ENCODE data around the gene OR56B4.

DNA sequence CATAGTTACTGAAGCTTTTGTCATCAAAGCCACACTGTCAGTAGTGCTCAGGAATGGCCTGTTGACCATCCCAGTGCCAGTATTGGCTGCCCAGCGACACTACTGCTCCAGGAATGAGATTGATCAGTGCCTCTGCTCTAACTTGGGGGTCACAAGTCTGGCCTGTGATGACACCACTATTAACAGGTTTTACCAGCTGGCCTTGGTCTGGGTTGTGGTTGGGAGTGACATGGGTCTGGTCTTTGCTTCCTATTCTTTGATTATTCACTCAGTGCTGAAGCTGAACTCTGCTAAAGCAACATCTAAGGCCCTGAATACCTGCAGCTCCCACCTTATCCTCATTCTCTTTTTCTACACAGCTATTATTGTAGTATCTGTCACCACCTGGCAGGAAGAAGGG, 21.5 kb downstream of the OR56B4 start:
- TF ChIP-seq, protein P1, sequence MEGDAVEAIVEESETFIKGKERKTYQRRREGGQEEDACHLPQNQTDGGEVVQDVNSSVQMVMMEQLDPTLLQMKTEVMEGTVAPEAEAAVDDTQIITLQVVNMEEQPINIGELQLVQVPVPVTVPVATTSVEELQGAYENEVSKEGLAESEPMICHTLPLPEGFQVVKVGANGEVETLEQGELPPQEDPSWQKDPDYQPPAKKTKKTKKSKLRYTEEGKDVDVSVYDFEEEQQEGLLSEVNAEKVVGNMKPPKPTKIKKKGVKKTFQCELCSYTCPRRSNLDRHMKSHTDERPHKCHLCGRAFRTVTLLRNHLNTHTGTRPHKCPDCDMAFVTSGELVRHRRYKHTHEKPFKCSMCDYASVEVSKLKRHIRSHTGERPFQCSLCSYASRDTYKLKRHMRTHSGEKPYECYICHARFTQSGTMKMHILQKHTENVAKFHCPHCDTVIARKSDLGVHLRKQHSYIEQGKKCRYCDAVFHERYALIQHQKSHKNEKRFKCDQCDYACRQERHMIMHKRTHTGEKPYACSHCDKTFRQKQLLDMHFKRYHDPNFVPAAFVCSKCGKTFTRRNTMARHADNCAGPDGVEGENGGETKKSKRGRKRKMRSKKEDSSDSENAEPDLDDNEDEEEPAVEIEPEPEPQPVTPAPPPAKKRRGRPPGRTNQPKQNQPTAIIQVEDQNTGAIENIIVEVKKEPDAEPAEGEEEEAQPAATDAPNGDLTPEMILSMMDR (IDR thresholded peaks at IDR 0.05): no peak
- TF ChIP-seq POLR2A (IDR thresholded peaks at IDR 0.05): no peak
- TF ChIP-seq POLR2AphosphoS5 (IDR thresholded peaks at IDR 0.05): no peak
- TF ChIP-seq EP300 (IDR thresholded peaks at IDR 0.05): no peak
